ENCODE data around the gene PRDM16.

Gene PRDM16

GRCh38 chr1:3067671-3068563 lies 1.1 kb upstream of the PRDM16 start:
- ATAC-seq: no peak
- Mint-ChIP-seq H3K27ac (no peak overlapping the region), H3K9me3 (no peaks in the 10 kb centered on the region), H3K36me3 (no peaks in the 10 kb centered on the region), H3K4me3 (peak overlapping the region; percentile 36), H3K4me1 (no peaks in the 10 kb centered on the region), H3K27me3 (peaks cover 55% of the 10 kb centered on the region)

- Mint-ChIP-seq H3K9me3 (no peaks in the 10 kb centered on the region), H3K4me3 (peak overlapping the region; percentile 62), H3K27ac (no peak overlapping the region), H3K27me3 (peaks cover 66% of the 10 kb centered on the region), H3K36me3 (no peaks in the 10 kb centered on the region), H3K4me1 (no peaks in the 10 kb centered on the region)
- no peak for ATAC-seq
Observed at GRCh38 chr1:3069491-3070308, 697 bp downstream of the PRDM16 start.

- Mint-ChIP-seq H3K27me3 (peaks cover 63% of the 10 kb centered on the region), H3K4me1 (no peaks in the 10 kb centered on the region), H3K27ac (no peak overlapping the region), H3K9me3 (no peaks in the 10 kb centered on the region), H3K4me3 (no peak overlapping the region), H3K36me3 (no peaks in the 10 kb centered on the region)
- no peak for ATAC-seq
Observed at GRCh38 chr1:3070309-3070643, 1.3 kb downstream of the PRDM16 start.

- Mint-ChIP-seq H3K36me3 (no peaks in the 10 kb centered on the region), H3K27me3 (peaks cover 64% of the 10 kb centered on the region), H3K4me3 (peak overlapping the region; percentile 21), H3K4me1 (no peaks in the 10 kb centered on the region), H3K27ac (no peak overlapping the region), H3K9me3 (no peaks in the 10 kb centered on the region)
- ATAC-seq: no peak
Observed at GRCh38 chr1:3070644-3071564, 1.9 kb downstream of the PRDM16 start.

- no peak overlapping the region for H3K27ac Mint-ChIP-seq
- peaks cover 64% of the 10 kb centered on the region for H3K27me3 Mint-ChIP-seq
- no peak overlapping the region for H3K4me3 Mint-ChIP-seq
- ATAC-seq: no peak
- H3K9me3 Mint-ChIP-seq: no peaks in the 10 kb centered on the region
- H3K36me3 Mint-ChIP-seq: no peaks in the 10 kb centered on the region
- no peaks in the 10 kb centered on the region for H3K4me1 Mint-ChIP-seq
Observed at GRCh38 chr1:3071565-3072390, 2.8 kb downstream of the PRDM16 start.

- H3K4me1 Mint-ChIP-seq: no peaks in the 10 kb centered on the region
- H3K27ac Mint-ChIP-seq: no peak overlapping the region
- no peaks in the 10 kb centered on the region for H3K36me3 Mint-ChIP-seq
Observed at GRCh38 chr1:3072391-3073185, 3.6 kb downstream of the PRDM16 start.

GRCh38 chr1:3073186-3073488 lies 4.1 kb downstream of the PRDM16 start:
- ATAC-seq: no peak
- H3K36me3 Mint-ChIP-seq: no peaks in the 10 kb centered on the region
- H3K9me3 Mint-ChIP-seq: no peaks in the 10 kb centered on the region
- no peak overlapping the region for H3K4me3 Mint-ChIP-seq
- peaks cover 65% of the 10 kb centered on the region for H3K27me3 Mint-ChIP-seq
- no peak overlapping the region for H3K27ac Mint-ChIP-seq
- H3K4me1 Mint-ChIP-seq: no peaks in the 10 kb centered on the region

More at GRCh38 chr1:3072391-3073185, 3.6 kb downstream of the PRDM16 start:
- peak; percentile 17 for ATAC-seq
- H3K27me3 Mint-ChIP-seq: peaks cover 64% of the 10 kb centered on the region
- H3K4me3 Mint-ChIP-seq: no peak overlapping the region
- no peaks in the 10 kb centered on the region for H3K9me3 Mint-ChIP-seq

- no peak overlapping the region for H3K27ac Mint-ChIP-seq
- ATAC-seq: peak; percentile 10
- H3K4me1 Mint-ChIP-seq: no peaks in the 10 kb centered on the region
- H3K4me3 Mint-ChIP-seq: no peak overlapping the region
- peaks cover 68% of the 10 kb centered on the region for H3K27me3 Mint-ChIP-seq
- H3K9me3 Mint-ChIP-seq: no peaks in the 10 kb centered on the region
- H3K36me3 Mint-ChIP-seq: no peaks in the 10 kb centered on the region
Observed at GRCh38 chr1:3073489-3074296, 4.7 kb downstream of the PRDM16 start.

- Mint-ChIP-seq H3K27me3 (peaks cover 68% of the 10 kb centered on the region), H3K27ac (no peak overlapping the region), H3K4me3 (no peak overlapping the region), H3K4me1 (no peaks in the 10 kb centered on the region), H3K36me3 (no peaks in the 10 kb centered on the region), H3K9me3 (no peaks in the 10 kb centered on the region)
- no peak for ATAC-seq
Observed at GRCh38 chr1:3074297-3074741, 5.3 kb downstream of the PRDM16 start.

- Mint-ChIP-seq H3K36me3 (no peaks in the 10 kb centered on the region), H3K9me3 (no peaks in the 10 kb centered on the region), H3K27me3 (peaks cover 73% of the 10 kb centered on the region)
Observed at GRCh38 chr1:3074800-3075199, 5.8 kb downstream of the PRDM16 start.

GRCh38 chr1:3075666-3076362 lies 6.8 kb downstream of the PRDM16 start:
- H3K36me3 Mint-ChIP-seq: no peaks in the 10 kb centered on the region
- ATAC-seq: no peak
- no peaks in the 10 kb centered on the region for H3K9me3 Mint-ChIP-seq

More at GRCh38 chr1:3074800-3075199, 5.8 kb downstream of the PRDM16 start:
- Mint-ChIP-seq H3K4me1 (no peaks in the 10 kb centered on the region), H3K4me3 (no peak overlapping the region), H3K27ac (no peak overlapping the region)
- ATAC-seq: no peak

GRCh38 chr1:3076363-3076740 lies 7.3 kb downstream of the PRDM16 start:
- Mint-ChIP-seq H3K27me3 (peaks cover 72% of the 10 kb centered on the region), H3K4me1 (no peaks in the 10 kb centered on the region), H3K9me3 (no peaks in the 10 kb centered on the region), H3K36me3 (no peaks in the 10 kb centered on the region), H3K4me3 (no peak overlapping the region), H3K27ac (no peak overlapping the region)
- ATAC-seq: no peak

More at GRCh38 chr1:3075666-3076362, 6.8 kb downstream of the PRDM16 start:
- Mint-ChIP-seq H3K27me3 (peaks cover 74% of the 10 kb centered on the region), H3K27ac (no peak overlapping the region), H3K4me1 (no peaks in the 10 kb centered on the region), H3K4me3 (no peak overlapping the region)

GRCh38 chr1:3077081-3077480 lies 8.1 kb downstream of the PRDM16 start:
- no peaks in the 10 kb centered on the region for H3K36me3 Mint-ChIP-seq
- no peaks in the 10 kb centered on the region for H3K9me3 Mint-ChIP-seq
- H3K4me1 Mint-ChIP-seq: no peaks in the 10 kb centered on the region
- H3K27me3 Mint-ChIP-seq: peaks cover 65% of the 10 kb centered on the region
- no peak overlapping the region for H3K27ac Mint-ChIP-seq
- no peak for ATAC-seq
- no peak overlapping the region for H3K4me3 Mint-ChIP-seq

Measured in stimulated activated memory B cell treated with anti-CD40 and anti-IgM and Interleukin-4, amounts not matched to agents 10 μg/mL and 1 μg/mL and 100 μg/mL, for 72 hours (primary cell).